ENCODE measurements around the gene KDM4B.
"Not testable (repeated sequence)": the region's sequence is repeated elsewhere in the genome, so short reads cannot be mapped to it uniquely, and the experiment has no call there.

The KDM4B gene

DNA sequence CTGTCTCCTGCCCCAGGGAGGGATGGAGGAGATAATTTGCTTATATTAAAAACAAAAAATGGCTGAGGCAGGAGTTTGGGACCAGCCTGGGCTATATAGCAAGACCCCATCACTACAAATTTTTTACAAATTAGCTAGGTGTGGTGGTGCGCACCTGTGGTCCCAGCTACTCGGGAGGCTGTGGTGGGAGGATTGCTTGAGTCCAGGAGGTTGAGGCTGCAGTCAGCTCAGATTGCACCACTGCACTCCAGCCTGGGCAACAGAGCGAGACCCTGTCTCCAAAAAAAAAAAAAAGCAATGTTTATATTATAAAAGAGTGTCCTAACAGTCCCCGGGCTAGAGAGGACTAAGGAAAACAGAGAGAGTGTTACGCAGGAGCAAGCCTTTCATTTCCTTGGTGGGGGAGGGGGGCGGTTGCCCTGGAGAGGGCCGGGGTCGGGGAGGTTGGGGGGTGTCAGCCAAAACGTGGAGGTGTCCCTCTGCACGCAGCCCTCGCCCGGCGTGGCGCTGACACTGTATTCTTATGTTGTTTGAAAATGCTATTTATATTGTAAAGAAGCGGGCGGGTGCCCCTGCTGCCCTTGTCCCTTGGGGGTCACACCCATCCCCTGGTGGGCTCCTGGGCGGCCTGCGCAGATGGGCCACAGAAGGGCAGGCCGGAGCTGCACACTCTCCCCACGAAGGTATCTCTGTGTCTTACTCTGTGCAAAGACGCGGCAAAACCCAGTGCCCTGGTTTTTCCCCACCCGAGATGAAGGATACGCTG is 184.0 kb downstream of the KDM4B start:
- no peak overlapping the region for H3K27ac ChIP-seq (ENCODE audit: insufficient read depth, low read length, poor library complexity, severe bottlenecking)
- H3K4me3 ChIP-seq (ENCODE audit: insufficient read depth, low read depth, low read length, poor library complexity, severe bottlenecking) = no peak overlapping the region
- DNase-seq = no peak
- peaks cover 2% of the 10 kb centered on the region for H3K36me3 ChIP-seq (ENCODE audit: control insufficient read depth, insufficient read depth, low read length)
- no peaks in the 10 kb centered on the region for H3K4me1 ChIP-seq (ENCODE audit: control insufficient read depth, insufficient read depth, low read length, poor library complexity, severe bottlenecking)
- H3K9me3 ChIP-seq (ENCODE audit: control insufficient read depth, low read length) = no peaks in the 10 kb centered on the region
- no peaks in the 10 kb centered on the region for H3K27me3 ChIP-seq (replicated peaks; ENCODE audit: control insufficient read depth, insufficient read depth, low read length, poor library complexity, severe bottlenecking)

DNA sequence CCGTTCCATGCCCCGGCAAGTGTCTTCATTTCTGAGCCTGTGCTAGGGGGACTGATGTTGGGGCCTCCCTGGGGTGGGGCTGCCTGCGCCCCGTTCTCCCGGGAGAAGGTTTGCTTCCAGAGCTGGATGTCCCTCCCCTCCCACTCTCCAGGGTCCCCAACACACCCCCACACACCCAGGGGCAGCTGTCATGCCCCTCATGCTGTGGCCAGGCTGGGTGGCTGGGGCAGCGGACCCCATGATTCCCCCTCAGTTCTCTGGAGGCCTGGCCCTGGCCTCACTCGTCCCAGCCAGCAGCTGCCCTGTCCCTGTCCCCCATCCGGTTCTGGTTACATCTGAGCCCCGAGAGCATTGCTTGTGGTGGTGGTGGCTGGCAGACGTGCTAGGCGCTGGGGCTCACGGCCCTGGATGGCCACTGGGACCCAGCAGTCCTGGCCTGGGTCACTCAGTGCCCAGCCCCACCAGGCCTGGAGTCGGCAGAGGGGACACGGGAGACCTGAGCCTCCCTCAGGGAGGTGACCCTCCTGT is 184.8 kb downstream of the KDM4B start:
- Histone ChIP-seq H3K4me1 (ENCODE audit: control insufficient read depth, insufficient read depth, low read length, poor library complexity, severe bottlenecking) (no peaks in the 10 kb centered on the region), H3K9me3 (ENCODE audit: control insufficient read depth, low read length) (no peaks in the 10 kb centered on the region), H3K27ac (ENCODE audit: insufficient read depth, low read length, poor library complexity, severe bottlenecking) (no peak overlapping the region), H3K27me3 (replicated peaks; ENCODE audit: control insufficient read depth, insufficient read depth, low read length, poor library complexity, severe bottlenecking) (no peaks in the 10 kb centered on the region), H3K4me3 (ENCODE audit: insufficient read depth, low read depth, low read length, poor library complexity, severe bottlenecking) (no peak overlapping the region), H3K36me3 (ENCODE audit: control insufficient read depth, insufficient read depth, low read length) (no peaks in the 10 kb centered on the region)
- no peak for DNase-seq

GRCh38 chr19:5154129-5154798 is 185.4 kb downstream of the KDM4B start:
- Histone ChIP-seq H3K36me3 (ENCODE audit: control insufficient read depth, insufficient read depth, low read length) (no peaks in the 10 kb centered on the region), H3K27ac (ENCODE audit: insufficient read depth, low read length, poor library complexity, severe bottlenecking) (no peak overlapping the region), H3K4me3 (ENCODE audit: insufficient read depth, low read depth, low read length, poor library complexity, severe bottlenecking) (no peak overlapping the region), H3K4me1 (ENCODE audit: control insufficient read depth, insufficient read depth, low read length, poor library complexity, severe bottlenecking) (no peaks in the 10 kb centered on the region), H3K9me3 (ENCODE audit: control insufficient read depth, low read length) (no peaks in the 10 kb centered on the region), H3K27me3 (replicated peaks; ENCODE audit: control insufficient read depth, insufficient read depth, low read length, poor library complexity, severe bottlenecking) (no peaks in the 10 kb centered on the region)
- DNase-seq = no peak

GRCh38 chr19:5154799-5155426 is 186.0 kb downstream of the KDM4B start:
- Histone ChIP-seq H3K27me3 (replicated peaks; ENCODE audit: control insufficient read depth, insufficient read depth, low read length, poor library complexity, severe bottlenecking) (no peaks in the 10 kb centered on the region), H3K4me3 (ENCODE audit: insufficient read depth, low read depth, low read length, poor library complexity, severe bottlenecking) (no peak overlapping the region), H3K9me3 (ENCODE audit: control insufficient read depth, low read length) (no peaks in the 10 kb centered on the region), H3K27ac (ENCODE audit: insufficient read depth, low read length, poor library complexity, severe bottlenecking) (no peak overlapping the region), H3K4me1 (ENCODE audit: control insufficient read depth, insufficient read depth, low read length, poor library complexity, severe bottlenecking) (no peaks in the 10 kb centered on the region), H3K36me3 (ENCODE audit: control insufficient read depth, insufficient read depth, low read length) (no peaks in the 10 kb centered on the region)
- DNase-seq = no peak

DNA sequence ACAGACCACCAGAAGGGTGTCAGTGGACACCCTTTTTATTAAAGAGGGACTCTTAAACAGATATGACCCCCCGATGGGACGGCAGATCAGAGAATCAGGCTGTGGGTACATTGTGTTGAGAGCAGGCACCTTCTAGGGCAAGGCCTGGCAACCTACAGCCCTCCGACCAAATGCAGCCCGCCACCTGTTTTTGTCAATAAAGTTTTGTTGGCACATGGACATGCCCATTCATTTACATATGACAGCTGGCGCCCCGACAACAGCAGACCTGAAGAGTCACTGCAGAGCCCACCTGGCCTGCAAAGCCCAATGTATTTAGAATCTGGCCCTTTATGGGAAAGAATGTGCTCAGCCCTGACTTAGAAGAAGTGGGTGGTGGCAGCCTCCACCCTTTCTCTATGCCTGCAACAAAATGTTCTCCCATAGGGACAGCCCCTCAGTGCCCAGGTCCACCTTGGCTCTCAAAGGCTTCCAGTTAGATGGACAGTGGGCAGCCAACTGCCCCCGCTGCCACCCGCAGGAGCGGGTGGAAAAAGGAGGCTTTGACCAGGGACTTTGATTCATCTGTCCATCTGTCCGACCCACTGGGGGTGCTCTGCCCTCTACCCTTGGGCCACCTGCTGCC is 186.8 kb downstream of the KDM4B start:
- no peak for DNase-seq
- H3K36me3 ChIP-seq (ENCODE audit: control insufficient read depth, insufficient read depth, low read length) = no peaks in the 10 kb centered on the region
- H3K4me3 ChIP-seq (ENCODE audit: insufficient read depth, low read depth, low read length, poor library complexity, severe bottlenecking) = no peak overlapping the region
- no peaks in the 10 kb centered on the region for H3K27me3 ChIP-seq (replicated peaks; ENCODE audit: control insufficient read depth, insufficient read depth, low read length, poor library complexity, severe bottlenecking)
- no peaks in the 10 kb centered on the region for H3K9me3 ChIP-seq (ENCODE audit: control insufficient read depth, low read length)
- no peaks in the 10 kb centered on the region for H3K4me1 ChIP-seq (ENCODE audit: control insufficient read depth, insufficient read depth, low read length, poor library complexity, severe bottlenecking)
- no peak overlapping the region for H3K27ac ChIP-seq (ENCODE audit: insufficient read depth, low read length, poor library complexity, severe bottlenecking)

- no peak for DNase-seq
- H3K4me3 ChIP-seq (ENCODE audit: insufficient read depth, low read depth, low read length, poor library complexity, severe bottlenecking) = no peak overlapping the region
- no peaks in the 10 kb centered on the region for H3K27me3 ChIP-seq (replicated peaks; ENCODE audit: control insufficient read depth, insufficient read depth, low read length, poor library complexity, severe bottlenecking)
- H3K9me3 ChIP-seq (ENCODE audit: control insufficient read depth, low read length) = no peaks in the 10 kb centered on the region
- no peaks in the 10 kb centered on the region for H3K36me3 ChIP-seq (ENCODE audit: control insufficient read depth, insufficient read depth, low read length)
- no peak overlapping the region for H3K27ac ChIP-seq (ENCODE audit: insufficient read depth, low read length, poor library complexity, severe bottlenecking)
- no peaks in the 10 kb centered on the region for H3K4me1 ChIP-seq (ENCODE audit: control insufficient read depth, insufficient read depth, low read length, poor library complexity, severe bottlenecking)
Measured at GRCh38 chr19:5156231-5156986, 187.5 kb downstream of the KDM4B start.

GRCh38 chr19:5157186-5157585 is 188.3 kb downstream of the KDM4B start:
- Histone ChIP-seq H3K27ac (ENCODE audit: insufficient read depth, low read length, poor library complexity, severe bottlenecking) (no peak overlapping the region), H3K36me3 (ENCODE audit: control insufficient read depth, insufficient read depth, low read length) (no peaks in the 10 kb centered on the region), H3K4me3 (ENCODE audit: insufficient read depth, low read depth, low read length, poor library complexity, severe bottlenecking) (no peak overlapping the region), H3K9me3 (ENCODE audit: control insufficient read depth, low read length) (no peaks in the 10 kb centered on the region), H3K27me3 (replicated peaks; ENCODE audit: control insufficient read depth, insufficient read depth, low read length, poor library complexity, severe bottlenecking) (no peaks in the 10 kb centered on the region), H3K4me1 (ENCODE audit: control insufficient read depth, insufficient read depth, low read length, poor library complexity, severe bottlenecking) (no peaks in the 10 kb centered on the region)
- no peak for DNase-seq

- not testable (repeated sequence) for H3K9me3 ChIP-seq (ENCODE audit: control insufficient read depth, low read length); DNase-seq; H3K27ac ChIP-seq (ENCODE audit: insufficient read depth, low read length, poor library complexity, severe bottlenecking); H3K4me3 ChIP-seq (ENCODE audit: insufficient read depth, low read depth, low read length, poor library complexity, severe bottlenecking); H3K36me3 ChIP-seq (ENCODE audit: control insufficient read depth, insufficient read depth, low read length); H3K27me3 ChIP-seq (replicated peaks; ENCODE audit: control insufficient read depth, insufficient read depth, low read length, poor library complexity, severe bottlenecking); H3K4me1 ChIP-seq (ENCODE audit: control insufficient read depth, insufficient read depth, low read length, poor library complexity, severe bottlenecking)
Measured at GRCh38 chr19:5158549-5159134, 189.7 kb downstream of the KDM4B start.

GRCh38 chr19:5160158-5160795 is 191.4 kb downstream of the KDM4B start:
- not testable (repeated sequence) for H3K9me3 ChIP-seq (ENCODE audit: control insufficient read depth, low read length); H3K36me3 ChIP-seq (ENCODE audit: control insufficient read depth, insufficient read depth, low read length)

More at GRCh38 chr19:5160158-5160795, 191.4 kb downstream of the KDM4B start:
- not testable (repeated sequence) for H3K4me3 ChIP-seq (ENCODE audit: insufficient read depth, low read depth, low read length, poor library complexity, severe bottlenecking); DNase-seq; H3K27me3 ChIP-seq (replicated peaks; ENCODE audit: control insufficient read depth, insufficient read depth, low read length, poor library complexity, severe bottlenecking); H3K27ac ChIP-seq (ENCODE audit: insufficient read depth, low read length, poor library complexity, severe bottlenecking); H3K4me1 ChIP-seq (ENCODE audit: control insufficient read depth, insufficient read depth, low read length, poor library complexity, severe bottlenecking)

Measured in effector memory CD4-positive, alpha-beta T cell (primary cell).